SK-N-SH (cell line): ENCODE results near the gene MAST4. TPM values are rescaled to one million over a fixed set of nuclear protein-coding genes. Genes with fewer than 3 reads are reported as not detected.

Experiments
- CTCF ChIA-PET: fragments of 300-600, 350-600 bp; formaldehyde crosslinking; extraction: SDS; loops from one replicate; lab custom pipeline; 2021; lab: Yijun Ruan, JAX
- POLR2A ChIA-PET: fragments of 350-600 bp; sonication (Branson Sonifier 250); formaldehyde crosslinking; extraction: SDS; loops from one replicate; lab custom pipeline; 2020; ENCODE audit warnings: antibody characterized with exemption, inconsistent platforms; lab: Yijun Ruan, JAX
- DNase-seq: peaks from one replicate; pipeline ENCODE4 v3.0.0; 2012
- H2AFZ ChIP-seq: fragments of 200-600 bp; sonication (generic); 2 replicates; pipeline ENCODE4 v1.8.1; 2016; ENCODE audit warnings: antibody characterized with exemption, mild to moderate bottlenecking, low read depth
- H3F3A ChIP-seq: fragments of 200-600 bp; sonication (generic); replicated peaks from 2 replicates; pipeline ENCODE3; 2016; ENCODE audit warnings: antibody characterized with exemption, mild to moderate bottlenecking; ENCODE audit not compliant: insufficient read depth
- H3K27ac ChIP-seq, 2 experiments: fragments of 200-500 bp in 1 of 2; fragments of 200-600 bp in 1 of 2; sonication (Bioruptor generic) in 1 of 2; sonication (generic), shearing (Covaris generic) in 1 of 2; 2 replicates each; pipeline versions ENCODE4 v1.5.1 to v1.6.1; 2014 to 2016; ENCODE audit warnings: low read depth in 2 of 2, inconsistent platforms in 1 of 2, low read length in 1 of 2, mild to moderate bottlenecking in 1 of 2, mixed read lengths in 1 of 2
- H3K27me3 ChIP-seq: fragments of 200-600 bp; sonication (generic), shearing (Covaris generic); 2 replicates; pipeline ENCODE4 v1.6.1; 2016; ENCODE audit warnings: mixed run types; ENCODE audit not compliant: insufficient read depth
- H3K36me3 ChIP-seq, 2 experiments: fragments of 200-500 bp in 1 of 2; fragments of 200-600 bp in 1 of 2; sonication (Bioruptor generic) in 1 of 2; sonication (generic) in 1 of 2; replicated peaks in 1 of 2; 2 replicates each; pipeline versions ENCODE3 to v1.5.1; 2014 to 2016; ENCODE audit warnings: low read length in 1 of 2, mild to moderate bottlenecking in 1 of 2; ENCODE audit not compliant: insufficient read depth in 2 of 2, control insufficient read depth in 1 of 2
- H3K4me1 ChIP-seq, 2 experiments: fragments of 200-500 bp in 1 of 2; fragments of 200-600 bp in 1 of 2; sonication (Bioruptor generic) in 1 of 2; sonication (generic), shearing (Covaris generic) in 1 of 2; 2 replicates each; pipeline versions ENCODE4 v1.5.1 to v1.6.1; 2014 to 2016; ENCODE audit warnings: low read depth in 1 of 2, low read length in 1 of 2, mixed run types in 1 of 2; ENCODE audit not compliant: insufficient read depth in 2 of 2, control insufficient read depth in 1 of 2
- H3K4me2 ChIP-seq: fragments of 200-600 bp; sonication (generic), shearing (Covaris generic); 2 replicates; pipeline ENCODE4 v1.6.1; 2017; ENCODE audit warnings: mixed run types
- H3K4me3 ChIP-seq, 2 experiments: fragments of 200-500 bp in 1 of 2; fragments of 200-600 bp in 1 of 2; sonication (Bioruptor generic) in 1 of 2; sonication (generic), shearing (Covaris generic) in 1 of 2; 2 replicates each; pipeline versions ENCODE4 v1.5.1 to v1.8.1; 2014 to 2016; ENCODE audit warnings: low read depth in 2 of 2, inconsistent platforms in 1 of 2, low read length in 1 of 2, mild to moderate bottlenecking in 1 of 2, mixed read lengths in 1 of 2, moderate library complexity in 1 of 2
- H3K79me2 ChIP-seq: fragments of 200-600 bp; sonication (generic); 2 replicates; pipeline ENCODE4 v1.8.1; 2017; ENCODE audit warnings: mild to moderate bottlenecking; ENCODE audit not compliant: insufficient read depth
- H3K9ac ChIP-seq: fragments of 200-600 bp; sonication (generic); 2 replicates; pipeline ENCODE4 v1.6.1; 2017; ENCODE audit warnings: mixed run types
- H3K9me2 ChIP-seq: fragments of 200-600 bp; sonication (generic); 2 replicates; pipeline ENCODE4 v1.6.1; 2017; ENCODE audit warnings: mixed run types
- H3K9me3 ChIP-seq: fragments of 200-600 bp; sonication (generic); 2 replicates; pipeline ENCODE4 v1.6.1; 2017; ENCODE audit warnings: mixed run types, mild to moderate bottlenecking, moderate library complexity
- H4K20me1 ChIP-seq: fragments of 200-600 bp; sonication (generic); 2 replicates; pipeline ENCODE4 v1.6.1; 2017; ENCODE audit warnings: mild to moderate bottlenecking, mixed run types; ENCODE audit not compliant: insufficient read depth
- CHD2 ChIP-seq: fragments of 150-350 bp; IDR thresholded peaks from 2 replicates; pipeline ENCODE4 v1.6.1; 2018; ENCODE audit warnings: low read length; ENCODE audit not compliant: partially characterized antibody
- EP300 ChIP-seq, 2 experiments: IDR thresholded peaks; 2 replicates each; pipeline versions ENCODE4 v1.4.0 to v1.6.1; 2012; ENCODE audit warnings: borderline replicate concordance in 1 of 2, low read depth in 1 of 2, low read length in 1 of 2
- FOXJ3 ChIP-seq: sonication (generic); formaldehyde crosslinking; IDR thresholded peaks from 2 replicates; pipeline ENCODE4 v1.5.1; 2020; ENCODE audit warnings: mild to moderate bottlenecking, missing genetic modification reagents
- FOXM1 ChIP-seq: IDR thresholded peaks from 2 replicates; pipeline ENCODE4 v1.4.0; 2012; ENCODE audit warnings: low read depth, mild to moderate bottlenecking
- GABPA ChIP-seq: IDR thresholded peaks from 2 replicates; pipeline ENCODE4 v1.4.0; 2012; ENCODE audit warnings: low read depth, mild to moderate bottlenecking
- IRF3 ChIP-seq: fragments of 150-350 bp; IDR thresholded peaks from 2 replicates; pipeline ENCODE4 v1.6.1; 2016; ENCODE audit warnings: mild to moderate bottlenecking, low read depth, low read length
- MEF2A ChIP-seq: IDR thresholded peaks from 2 replicates; pipeline ENCODE4 v1.4.0; 2012; ENCODE audit warnings: low read depth, borderline replicate concordance
- NFIC ChIP-seq: IDR thresholded peaks from 2 replicates; pipeline ENCODE4 v1.4.0; 2012; ENCODE audit warnings: borderline replicate concordance
- POLR2AphosphoS5 ChIP-seq: IDR thresholded peaks from 2 replicates; pipeline ENCODE4 v1.6.1; 2012; ENCODE audit warnings: low read depth, low read length
- RAD21 ChIP-seq: IDR thresholded peaks from 2 replicates; pipeline ENCODE4 v1.6.1; 2012; ENCODE audit warnings: mild to moderate bottlenecking, low read length
- RCOR1 ChIP-seq: fragments of 150-350 bp; IDR thresholded peaks from 2 replicates; pipeline ENCODE4 v1.6.1; 2017; ENCODE audit warnings: antibody characterized with exemption, low read length
- REST ChIP-seq: IDR thresholded peaks from 2 replicates; pipeline ENCODE4 v1.6.1; 2012; ENCODE audit warnings: mild to moderate bottlenecking, low read depth, low read length, moderate library complexity
- RXRA ChIP-seq: IDR thresholded peaks from 2 replicates; pipeline ENCODE4 v1.4.0; 2012; ENCODE audit warnings: low read depth, mild to moderate bottlenecking, borderline replicate concordance
- SIN3A ChIP-seq: IDR thresholded peaks from 2 replicates; pipeline ENCODE4 v1.6.1; 2012; ENCODE audit warnings: low read depth, mild to moderate bottlenecking, low read length, moderate library complexity, borderline replicate concordance
- SMC3 ChIP-seq: IDR thresholded peaks from 2 replicates; pipeline ENCODE4 v1.6.1; 2012; ENCODE audit warnings: low read depth, low read length, improper control_type of control experiment
- TCF12 ChIP-seq: IDR thresholded peaks from 2 replicates; pipeline ENCODE4 v1.4.0; 2012
- TEAD4 ChIP-seq: IDR thresholded peaks from 2 replicates; pipeline ENCODE4 v1.4.0; 2012; ENCODE audit warnings: mild to moderate bottlenecking, borderline replicate concordance; ENCODE audit not compliant: insufficient read depth
- WGBS: methylation state at CpG from one replicate; pipeline ENCODE4 v1.1.6; 2017; ENCODE audit warnings: low lambda C conversion rate; 5-methylcytosine and 5-hydroxymethylcytosine counted together
- polyA plus RNA-seq, 3 experiments: library from polyadenylated mRNA; depleted of rRNA; stranded (reverse); fragments of >200 nt; gene quantifications; 2 replicates each; pipeline ENCODE4 v1.2.3, GENCODE V29; 2012
- TF ChIP-seq, protein P1 (sequence below): IDR thresholded peaks from 2 replicates; pipeline ENCODE4 v1.4.0; 2012; ENCODE audit warnings: low read depth
- TF ChIP-seq, protein P2 (sequence below): IDR thresholded peaks from 2 replicates; pipeline ENCODE4 v1.4.0; 2012; ENCODE audit warnings: low read depth, borderline replicate concordance
- TF ChIP-seq, protein P3 (sequence below): fragments of 150-350 bp; IDR thresholded peaks from 2 replicates; pipeline ENCODE4 v1.6.1; 2017; ENCODE audit warnings: antibody characterized with exemption, low read length, low read depth, borderline replicate concordance

Gene MAST4
- polyA plus RNA-seq, 1 of the 3 experiments (the other 2 are of a cell fraction) = 2.2 TPM

GRCh38 chr5:67004730-67005350, 408.6 kb downstream of the MAST4 start:
- DNase-seq = peak; percentile 15
- peak overlapping the region; percentile 92 for H3K4me2 ChIP-seq
- H3K9me2 ChIP-seq = no peaks in the 10 kb centered on the region
- no peaks in the 10 kb centered on the region for H3K9me3 ChIP-seq
- H3K79me2 ChIP-seq = peaks cover 13% of the 10 kb centered on the region; the same call in 1 of the 2 replicates
- H3F3A ChIP-seq = peaks cover 11% of the 10 kb centered on the region
- peaks cover 7 to 22% of the 10 kb centered on the region in 2 experiments; a peak in 3 of 4 replicates for H3K4me1 ChIP-seq
- peak overlapping the region; percentile 53 to 96 for H3K27ac ChIP-seq
- TF ChIP-seq RXRA = no peak
- TF ChIP-seq TCF12 = no peak
- no peak for TF ChIP-seq TEAD4
- TF ChIP-seq REST = no peak
- TF ChIP-seq, protein P1, sequence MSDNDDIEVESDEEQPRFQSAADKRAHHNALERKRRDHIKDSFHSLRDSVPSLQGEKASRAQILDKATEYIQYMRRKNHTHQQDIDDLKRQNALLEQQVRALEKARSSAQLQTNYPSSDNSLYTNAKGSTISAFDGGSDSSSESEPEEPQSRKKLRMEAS = no peak
- TF ChIP-seq, all 33 proteins: peak for 0
- 15% methylated on average over 11 of the region's 11 CpGs for WGBS
- H3K36me3 ChIP-seq = no peaks in the 10 kb centered on the region
- H4K20me1 ChIP-seq = no peaks in the 10 kb centered on the region
- POLR2A ChIA-PET = interaction anchor here (0.7 to 1.2 kb wide), 4 partner anchors 15 to 85 kb away, joined by 3 read pairs; no protein-coding TSS in a partner anchor
- no peaks in the 10 kb centered on the region for H3K27me3 ChIP-seq
- CTCF ChIA-PET = interaction anchor here (1.0 to 2.0 kb wide), 3 partner anchors 16 to 145 kb away, joined by 5 to 16 read pairs (median 9); no protein-coding TSS in a partner anchor
- H3K4me3 ChIP-seq = peak overlapping the region; percentile 60 to 61
- H3K9ac ChIP-seq = peak overlapping the region; percentile 44
- peak overlapping the region; percentile 88 for H2AFZ ChIP-seq

- peaks cover 11% of the 10 kb centered on the region for H3F3A ChIP-seq
- no peaks in the 10 kb centered on the region for H3K27me3 ChIP-seq
- H3K9me2 ChIP-seq = no peaks in the 10 kb centered on the region
- no peaks in the 10 kb centered on the region for H3K36me3 ChIP-seq
- H3K9me3 ChIP-seq = no peaks in the 10 kb centered on the region
- H3K79me2 ChIP-seq = peaks cover 13% of the 10 kb centered on the region; the same call in 1 of the 2 replicates
- H2AFZ ChIP-seq = no peak overlapping the region
- H3K4me3 ChIP-seq = peak overlapping the region; percentile 60 to 61
- H4K20me1 ChIP-seq = no peaks in the 10 kb centered on the region
- 90% methylated on average over 3 of the region's 3 CpGs for WGBS
- ChIA-PET CTCF (interaction anchor here (1.2 to 2.0 kb wide), 2 partner anchors 144 kb away, joined by 3 to 9 read pairs; no protein-coding TSS in a partner anchor), POLR2A (no interaction called here)
- H3K27ac ChIP-seq = no peak overlapping the region
- H3K4me1 ChIP-seq = peaks cover 12 to 29% of the 10 kb centered on the region in 2 experiments; a peak in 3 of 4 replicates
- H3K9ac ChIP-seq = no peak overlapping the region
- DNase-seq = no peak
- H3K4me2 ChIP-seq = peak overlapping the region; percentile 92
- TF ChIP-seq FOXM1 (no peak), POLR2AphosphoS5 (no peak), IRF3 (no peak), GABPA (no peak), MEF2A (no peak), FOXJ3 (CRISPR knock-in tag) (no peak), RAD21 (no peak), SIN3A (no peak), NFIC (no peak), CHD2 (no peak), RCOR1 (no peak), SMC3 (no peak), EP300 (IDR thresholded peaks at IDR 0.05; ENCODE audit: borderline replicate concordance in 1 of 2, low read depth in 1 of 2, low read length in 1 of 2) (no peak)
- TF ChIP-seq, protein P2, sequence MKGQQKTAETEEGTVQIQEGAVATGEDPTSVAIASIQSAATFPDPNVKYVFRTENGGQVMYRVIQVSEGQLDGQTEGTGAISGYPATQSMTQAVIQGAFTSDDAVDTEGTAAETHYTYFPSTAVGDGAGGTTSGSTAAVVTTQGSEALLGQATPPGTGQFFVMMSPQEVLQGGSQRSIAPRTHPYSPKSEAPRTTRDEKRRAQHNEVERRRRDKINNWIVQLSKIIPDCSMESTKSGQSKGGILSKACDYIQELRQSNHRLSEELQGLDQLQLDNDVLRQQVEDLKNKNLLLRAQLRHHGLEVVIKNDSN = no peak
- TF ChIP-seq, protein P3, sequence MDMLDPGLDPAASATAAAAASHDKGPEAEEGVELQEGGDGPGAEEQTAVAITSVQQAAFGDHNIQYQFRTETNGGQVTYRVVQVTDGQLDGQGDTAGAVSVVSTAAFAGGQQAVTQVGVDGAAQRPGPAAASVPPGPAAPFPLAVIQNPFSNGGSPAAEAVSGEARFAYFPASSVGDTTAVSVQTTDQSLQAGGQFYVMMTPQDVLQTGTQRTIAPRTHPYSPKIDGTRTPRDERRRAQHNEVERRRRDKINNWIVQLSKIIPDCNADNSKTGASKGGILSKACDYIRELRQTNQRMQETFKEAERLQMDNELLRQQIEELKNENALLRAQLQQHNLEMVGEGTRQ = no peak
Measured at GRCh38 chr5:67005737-67006499, 409.7 kb downstream of the MAST4 start.
